Erythroblast (primary cell): ENCODE measurements around the gene SLC1A4.

Experiments
- GATA1 ChIP-seq: IDR thresholded peaks from 2 replicates; pipeline ENCODE4 v1.6.1; 2011; ENCODE audit warnings: low read depth, mild to moderate bottlenecking, control low read depth, low read length, moderate library complexity
- POLR2A ChIP-seq: IDR thresholded peaks from 2 replicates; pipeline ENCODE4 v1.6.1; 2011; ENCODE audit warnings: mild to moderate bottlenecking, low read length

GRCh38 chr2:65061146-65061909 lies 72.1 kb downstream of the SLC1A4 start:
- TF ChIP-seq POLR2A: no peak
- TF ChIP-seq GATA1: no peak
